Ascending aorta (tissue), 2 donors: Measurements from ENCODE around the gene PCSK9. TPM values are rescaled to one million over a fixed set of nuclear protein-coding genes. Genes with fewer than 3 reads are reported as not detected.
"Not testable (repeated sequence)": the region's sequence is repeated elsewhere in the genome, so short reads cannot be mapped to it uniquely, and the experiment has no call there.

Source experiments
- DNase-seq, 2 donors: peaks; one replicate each; pipeline ENCODE4 v3.0.0-alpha.2; 2019; ENCODE audit warnings: low spot score in 2 of 2
- H3K27ac ChIP-seq, 2 donors: fragments of 200-600 bp; sonication (generic); one replicate each; pipeline ENCODE4 v1.5.1; 2016 to 2017; ENCODE audit warnings: mild to moderate bottlenecking in 1 of 2
- H3K27me3 ChIP-seq: fragments of 200-600 bp; sonication (generic); one replicate; pipeline ENCODE4 v1.5.1; 2017
- H3K36me3 ChIP-seq, 2 donors: fragments of 200-600 bp; sonication (generic); one replicate each; pipeline ENCODE4 v1.5.1; 2016
- H3K4me1 ChIP-seq, 2 donors: fragments of 200-600 bp; sonication (generic); one replicate each; pipeline ENCODE4 v1.5.1; 2016 to 2017; ENCODE audit warnings: mild to moderate bottlenecking in 1 of 2
- H3K4me3 ChIP-seq, 2 donors: fragments of 200-600 bp; sonication (generic); one replicate each; pipeline ENCODE4 v1.5.1; 2016 to 2017; ENCODE audit warnings: mild to moderate bottlenecking in 1 of 2
- H3K9me3 ChIP-seq, 2 donors: fragments of 200-600 bp; sonication (generic); one replicate each; pipeline ENCODE4 v1.5.1; 2016
- CTCF ChIP-seq, 3 experiments: fragments of 200-600 bp in 2 of 3; fragments of 450-650 bp in 1 of 3; sonication (generic) in 2 of 3; IDR thresholded peaks; one replicate each; pipeline ENCODE4 v1.5.1; 2016 to 2019; ENCODE audit warnings: antibody characterized with exemption in 3 of 3, mild to moderate bottlenecking in 1 of 3, moderate library complexity in 1 of 3
- intact Hi-C: fragments of 100-400 bp; cut with DNase I; formaldehyde crosslinking; loops from one replicate; pipeline ENCODE4 v1.15.1; 2023
- total RNA-seq: library from RNA; depleted of rRNA; stranded (reverse); fragments of >200 nt; gene quantifications from one replicate; pipeline ENCODE4 v1.1.0, GENCODE V29; 2016

The PCSK9 gene
- total RNA-seq, 1 donor from 2014 or later, result not detected

GRCh38 chr1:55021942-55022546 lies 17.3 kb upstream of the PCSK9 start:
- H3K27ac ChIP-seq, result no peak overlapping the region
- intact Hi-C loops, result loop anchor here (1.0 kb wide), 1 partner anchor 77 kb away; no protein-coding TSS in a partner anchor
- H3K4me1 ChIP-seq, result no peaks in the 10 kb centered on the region

GRCh38 chr1:55024163-55024562 lies 15.2 kb upstream of the PCSK9 start:
- intact Hi-C loops, H3K36me3 ChIP-seq, H3K4me3 ChIP-seq: not testable (repeated sequence)

More at GRCh38 chr1:55021942-55022546, 17.3 kb upstream of the PCSK9 start:
- Histone ChIP-seq H3K36me3 (no peaks in the 10 kb centered on the region), H3K9me3 (no peaks in the 10 kb centered on the region), H3K27me3 (no peaks in the 10 kb centered on the region), H3K4me3 (no peak overlapping the region)
- peak in 1 of 2 donors; percentile 88 for DNase-seq
- peak; percentile 80 to 87 (median 83) for TF ChIP-seq CTCF (IDR thresholded peaks at IDR 0.05)

GRCh38 chr1:55026682-55027081 lies 12.7 kb upstream of the PCSK9 start:
- H3K9me3 ChIP-seq, H3K36me3 ChIP-seq, intact Hi-C loops, H3K4me1 ChIP-seq, H3K27me3 ChIP-seq, H3K27ac ChIP-seq, DNase-seq, H3K4me3 ChIP-seq: not testable (repeated sequence)

More at GRCh38 chr1:55024163-55024562, 15.2 kb upstream of the PCSK9 start:
- H3K27ac ChIP-seq, H3K9me3 ChIP-seq, DNase-seq, H3K4me1 ChIP-seq, H3K27me3 ChIP-seq: not testable (repeated sequence)

GRCh38 chr1:55031098-55031497 lies 8.2 kb upstream of the PCSK9 start:
- H3K36me3 ChIP-seq, H3K4me3 ChIP-seq, DNase-seq, H3K27ac ChIP-seq, H3K27me3 ChIP-seq, H3K4me1 ChIP-seq, intact Hi-C loops, H3K9me3 ChIP-seq: not testable (repeated sequence)

- DNase-seq, result no peak
- intact Hi-C loops, result no loop called here
- Histone ChIP-seq H3K27me3 (no peaks in the 10 kb centered on the region), H3K9me3 (no peaks in the 10 kb centered on the region), H3K4me1 (no peaks in the 10 kb centered on the region), H3K4me3 (no peak overlapping the region), H3K27ac (no peak overlapping the region), H3K36me3 (no peaks in the 10 kb centered on the region)
- no peak for TF ChIP-seq CTCF (IDR thresholded peaks at IDR 0.05)
These were observed 6.1 kb upstream of the PCSK9 start for GRCh38 chr1:55033265-55033614.

- Histone ChIP-seq H3K27me3 (no peaks in the 10 kb centered on the region), H3K36me3 (no peaks in the 10 kb centered on the region), H3K27ac (no peak overlapping the region), H3K4me3 (no peak overlapping the region), H3K9me3 (no peaks in the 10 kb centered on the region), H3K4me1 (peaks cover 0 to 3% of the 10 kb centered on the region in 2 donors)
- no peak for DNase-seq
- intact Hi-C loops, result no loop called here
- no peak for TF ChIP-seq CTCF (IDR thresholded peaks at IDR 0.05)
These were observed 4.7 kb upstream of the PCSK9 start for GRCh38 chr1:55034476-55035133.

- Histone ChIP-seq H3K4me1 (peaks cover 0 to 6% of the 10 kb centered on the region in 2 donors), H3K9me3 (no peaks in the 10 kb centered on the region), H3K36me3 (no peaks in the 10 kb centered on the region), H3K27ac (no peak overlapping the region), H3K27me3 (no peaks in the 10 kb centered on the region), H3K4me3 (no peak overlapping the region)
- no peak for DNase-seq
- intact Hi-C loops, result no loop called here
- TF ChIP-seq CTCF (IDR thresholded peaks at IDR 0.05), result no peak
These were observed 3.4 kb upstream of the PCSK9 start for GRCh38 chr1:55035904-55036303.
